ENCODE results near the gene LZIC.
"Not testable (repeated sequence)": the region's sequence is repeated elsewhere in the genome, so short reads cannot be mapped to it uniquely, and the experiment has no call there.

LZIC gene

GRCh38 chr1:9942939-9943788, at the start of gene LZIC, which contains the start of gene NMNAT1:
LZIC (minus strand) TSS chr1:9943391; CDS start chr1:9936619, 6,772 bp downstream.
NMNAT1 (plus strand) TSS chr1:9943475; CDS start chr1:9972074, 28,599 bp downstream.
- DNase-seq: peak; percentile 78 to 81 (median 78)

DNA sequence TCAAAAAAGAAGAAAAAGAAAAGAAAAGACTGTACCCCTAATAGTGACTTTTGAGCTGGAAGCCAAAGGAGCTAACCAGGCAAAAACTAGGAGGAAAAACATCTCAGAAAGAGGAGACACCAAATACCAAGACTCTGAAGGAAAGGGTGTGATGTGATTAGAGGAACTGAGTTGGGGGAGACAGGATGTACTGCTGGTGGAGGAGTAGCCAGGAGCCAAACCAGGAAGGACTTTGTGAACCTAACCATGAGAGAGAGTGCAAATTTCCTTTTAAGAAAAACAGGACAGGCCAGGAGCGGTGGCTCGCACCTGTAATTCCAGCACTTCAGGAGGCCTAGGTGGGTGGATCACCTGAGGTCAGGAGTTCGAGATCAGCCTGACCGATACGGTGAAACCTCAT, 49.7 kb upstream of the LZIC start:
- no peak for DNase-seq

- DNase-seq: no peak
Observed at GRCh38 chr1:9990944-9991343, 47.8 kb upstream of the LZIC start.

- DNase-seq: no peak
Observed at GRCh38 chr1:9989773-9990172, 46.6 kb upstream of the LZIC start.

DNA sequence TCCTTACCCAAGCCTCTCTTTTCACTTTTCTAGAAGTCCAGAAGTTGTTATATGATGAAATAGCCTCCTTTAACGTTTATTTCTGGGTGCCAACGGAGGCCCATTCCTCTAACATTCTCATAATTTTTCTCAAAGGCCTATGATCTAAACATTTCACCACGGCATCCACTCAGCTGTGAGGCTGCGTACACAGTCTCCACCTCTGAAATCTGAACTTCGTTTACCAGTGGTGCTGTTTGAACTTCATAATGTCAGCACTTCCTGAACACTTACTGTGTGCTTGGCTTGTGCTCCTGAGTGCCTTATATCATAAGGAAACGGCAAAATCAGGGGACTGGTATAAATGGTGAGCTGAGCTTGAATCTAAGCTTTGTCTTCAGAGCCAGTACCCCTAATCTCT, 41.8 kb upstream of the LZIC start:
- no peak for DNase-seq

- no peak for DNase-seq
Observed at GRCh38 chr1:9984253-9984652, 41.1 kb upstream of the LZIC start.

DNA sequence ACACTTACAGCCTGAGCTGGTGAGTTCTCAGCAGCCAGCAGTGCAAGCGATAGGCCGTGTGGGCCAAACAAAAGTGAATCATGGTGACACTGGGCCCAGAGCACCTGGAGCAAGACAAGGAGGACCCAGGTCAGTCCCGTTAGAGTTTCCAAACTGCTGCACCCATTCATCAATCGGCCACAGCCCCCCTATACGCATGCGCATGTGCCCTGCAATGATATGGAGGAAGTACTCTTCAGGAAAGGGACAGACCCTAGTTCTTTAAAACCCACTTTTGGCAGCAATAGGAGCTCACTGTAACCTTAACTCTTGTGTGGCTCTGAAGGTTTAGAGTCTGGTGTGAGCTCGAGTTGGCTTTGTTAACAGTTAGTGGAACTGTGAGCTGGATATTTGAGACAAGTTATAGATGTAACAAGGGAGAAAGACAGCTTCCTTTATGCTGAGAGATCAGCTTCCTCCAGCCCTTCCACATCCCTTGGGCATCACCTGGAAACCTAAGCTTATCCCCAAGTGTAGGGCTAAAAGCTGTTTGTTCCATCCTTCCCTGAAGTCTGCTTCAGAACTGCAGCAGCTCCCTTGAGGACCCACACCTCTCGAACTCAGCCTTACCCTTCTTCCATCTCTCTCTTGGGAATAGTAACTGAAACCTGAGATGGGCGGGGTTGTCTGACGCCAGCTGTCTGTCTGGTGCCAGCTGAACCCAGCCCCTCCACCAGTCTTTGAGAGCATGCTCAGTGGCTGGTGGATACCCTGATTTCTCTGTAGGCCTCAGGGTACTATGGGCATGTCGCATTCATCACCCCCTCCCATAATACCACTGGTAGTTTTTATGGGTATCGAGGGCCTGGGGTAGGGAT, 17.7 kb upstream of the LZIC start:
- no peak for DNase-seq

- no peak for DNase-seq
Observed at GRCh38 chr1:9960011-9960410, 16.8 kb upstream of the LZIC start.

DNA sequence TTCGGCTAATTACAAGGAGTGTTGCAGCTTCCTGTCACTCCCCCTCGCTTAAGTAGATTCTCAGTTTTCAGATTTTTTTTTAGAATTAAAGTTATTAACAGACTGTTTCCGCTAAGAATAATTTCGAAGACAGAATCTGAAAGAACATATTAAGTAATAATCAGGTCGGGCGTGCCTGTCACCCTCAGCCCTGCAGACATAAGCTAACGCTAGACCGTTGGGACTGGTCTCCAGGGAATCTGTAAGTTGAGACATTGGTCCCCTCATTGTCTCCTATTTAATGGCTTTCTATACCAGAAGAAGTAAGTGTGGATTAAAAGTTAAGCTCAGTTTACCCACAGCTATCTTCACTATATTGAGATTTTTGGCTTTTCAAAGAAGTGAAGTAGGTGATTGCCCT, 14.5 kb upstream of the LZIC start:
- no peak for DNase-seq

- no peak for DNase-seq
Observed at GRCh38 chr1:9946315-9946714, 3.1 kb upstream of the LZIC start.

GRCh38 chr1:9942399-9942938, 722 bp downstream of the LZIC start:
- DNase-seq: no peak

DNA sequence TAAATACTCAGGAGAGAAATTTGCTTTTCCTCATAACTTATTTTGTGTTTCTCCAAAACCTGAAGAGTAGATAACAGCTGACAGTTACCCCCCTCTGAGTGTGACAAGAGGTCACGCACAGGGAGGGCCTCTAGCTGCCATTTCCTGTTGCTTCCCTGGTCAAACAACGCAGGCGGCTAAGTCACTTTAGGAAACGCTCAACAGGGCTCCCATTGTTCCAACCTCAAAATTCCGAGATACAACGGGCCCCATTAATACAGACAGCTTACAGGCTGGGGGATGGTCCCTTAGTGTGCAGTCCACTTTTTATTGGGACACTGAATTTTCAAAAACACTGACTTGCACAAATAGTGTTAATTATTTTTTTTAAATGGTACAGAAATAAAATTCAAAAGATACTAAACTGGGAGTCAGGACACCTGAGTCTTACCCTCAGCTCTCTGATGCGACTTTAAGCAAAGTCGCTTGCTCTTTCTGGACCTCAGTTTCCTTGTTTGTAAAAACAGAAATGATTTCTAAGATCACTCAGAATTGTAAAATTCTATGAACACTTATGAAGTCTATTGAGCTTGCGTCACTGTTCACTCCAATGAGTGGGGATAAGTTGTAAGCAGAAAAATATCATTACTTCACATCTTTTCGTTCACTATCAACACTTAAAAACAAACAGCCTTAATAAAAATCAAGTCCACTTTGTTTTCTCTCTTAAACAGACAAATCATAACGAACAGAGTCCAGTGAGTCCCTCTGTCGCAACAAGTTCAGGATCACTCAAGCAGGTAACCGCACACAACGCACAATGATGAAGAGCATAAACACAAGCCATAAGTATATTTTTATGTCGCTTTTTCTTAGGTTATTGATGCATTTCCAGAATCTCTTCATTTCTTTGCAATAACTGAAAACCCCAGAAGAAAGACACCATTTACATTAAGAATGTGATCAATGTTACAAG, 13.5 kb downstream of the LZIC start:
- no peak for DNase-seq

DNA sequence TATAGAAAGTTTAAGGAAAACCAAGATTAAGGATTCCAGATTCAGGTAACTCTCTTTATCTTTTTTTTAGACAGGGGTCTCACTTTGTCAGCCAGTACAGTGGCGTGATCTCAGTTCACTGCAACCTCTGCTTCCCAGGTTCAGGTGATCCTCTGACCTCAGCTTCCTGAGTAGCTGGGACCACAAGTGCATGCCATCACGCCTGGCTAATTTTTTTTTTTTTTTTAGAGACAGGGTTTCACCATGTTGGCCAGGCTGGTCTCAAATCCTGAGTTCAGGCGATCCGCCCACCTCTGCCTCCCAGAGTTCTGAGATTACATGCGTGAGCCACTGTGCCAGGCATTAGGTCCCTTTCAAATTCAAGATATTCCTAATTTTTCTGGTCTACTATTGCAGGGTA, 15.9 kb downstream of the LZIC start:
- DNase-seq: no peak

DNA sequence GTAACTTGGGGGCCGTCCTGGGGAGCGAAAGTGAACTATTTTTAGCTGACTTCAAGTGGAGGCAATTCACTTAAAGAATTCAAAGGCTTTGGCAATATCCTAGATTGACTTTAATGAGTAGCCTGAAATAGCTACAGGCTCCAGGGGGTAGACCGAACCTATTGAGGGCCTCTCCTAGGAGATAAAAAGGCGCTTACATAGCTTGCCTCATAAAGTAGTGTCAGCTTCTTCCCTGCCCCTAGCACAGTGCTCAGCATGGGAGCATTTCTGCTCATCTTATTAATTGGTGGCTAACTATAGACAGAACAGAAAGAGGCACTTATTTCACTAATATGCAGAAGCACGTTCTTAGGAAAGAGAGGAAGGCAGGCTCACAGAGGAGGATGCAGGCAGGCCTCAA, 20.8 kb downstream of the LZIC start:
- DNase-seq: no peak

DNA sequence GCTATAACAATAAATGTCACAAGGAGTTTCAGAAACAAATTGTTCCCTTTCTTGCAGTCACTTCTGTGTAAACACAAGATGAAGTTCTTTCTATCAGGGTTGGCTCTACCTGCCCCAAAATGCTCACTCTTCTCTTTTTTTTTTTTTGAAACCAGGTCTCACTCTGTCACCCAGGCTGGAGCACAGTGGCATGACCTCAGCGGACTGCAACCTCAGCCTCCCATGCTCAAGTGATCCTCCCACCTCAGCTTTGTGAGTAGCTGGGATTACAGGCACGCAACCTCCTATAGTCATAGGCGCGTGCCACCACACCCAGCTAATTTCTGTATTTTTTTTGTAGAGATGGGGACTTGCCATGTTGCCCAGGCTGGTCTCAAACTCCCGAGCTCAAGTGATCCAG, 22.6 kb downstream of the LZIC start:
- DNase-seq: no peak

DNA sequence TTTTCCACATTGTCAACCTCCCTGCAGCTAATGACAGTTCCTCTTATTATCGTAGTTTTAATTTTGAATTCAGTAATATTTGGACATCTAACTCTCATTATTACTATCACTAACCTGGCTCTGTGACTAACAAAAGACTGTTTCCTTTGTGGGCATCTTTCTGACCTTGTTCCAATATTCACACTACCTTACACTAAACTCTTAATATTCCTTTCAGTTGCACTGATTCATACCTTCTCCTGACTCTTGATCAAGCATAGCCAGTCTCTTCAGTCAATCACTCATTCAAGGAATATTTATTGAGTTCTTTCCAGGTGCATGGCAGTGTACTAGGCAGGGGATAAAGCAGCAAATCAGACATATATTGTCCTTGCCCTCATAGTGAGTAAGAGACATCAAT, 25.3 kb downstream of the LZIC start:
- DNase-seq: no peak

GRCh38 chr1:9917495-9917894, 25.7 kb downstream of the LZIC start:
- not testable (repeated sequence) for DNase-seq

DNA sequence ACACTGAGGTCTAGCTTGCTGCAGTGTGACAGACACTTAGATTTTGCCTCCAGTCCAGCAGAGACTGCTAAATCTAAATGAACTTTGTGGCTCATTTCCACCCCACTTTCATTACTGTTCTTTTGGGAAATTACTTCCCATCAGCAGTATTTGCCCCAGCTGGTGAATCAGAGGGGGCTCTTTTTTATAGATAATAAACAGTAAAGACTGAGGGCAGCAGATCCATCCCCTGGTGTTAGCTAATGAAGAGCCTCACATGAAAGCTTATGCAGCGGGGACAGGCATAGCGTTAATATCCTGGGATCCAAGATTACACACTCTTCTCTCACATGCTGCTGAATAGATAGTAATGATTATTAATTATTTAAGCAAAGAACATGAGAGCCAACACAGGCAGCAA, 26.7 kb downstream of the LZIC start:
- no peak for DNase-seq

- no peak for DNase-seq
Observed at GRCh38 chr1:9914610-9914937, 28.6 kb downstream of the LZIC start.

DNA sequence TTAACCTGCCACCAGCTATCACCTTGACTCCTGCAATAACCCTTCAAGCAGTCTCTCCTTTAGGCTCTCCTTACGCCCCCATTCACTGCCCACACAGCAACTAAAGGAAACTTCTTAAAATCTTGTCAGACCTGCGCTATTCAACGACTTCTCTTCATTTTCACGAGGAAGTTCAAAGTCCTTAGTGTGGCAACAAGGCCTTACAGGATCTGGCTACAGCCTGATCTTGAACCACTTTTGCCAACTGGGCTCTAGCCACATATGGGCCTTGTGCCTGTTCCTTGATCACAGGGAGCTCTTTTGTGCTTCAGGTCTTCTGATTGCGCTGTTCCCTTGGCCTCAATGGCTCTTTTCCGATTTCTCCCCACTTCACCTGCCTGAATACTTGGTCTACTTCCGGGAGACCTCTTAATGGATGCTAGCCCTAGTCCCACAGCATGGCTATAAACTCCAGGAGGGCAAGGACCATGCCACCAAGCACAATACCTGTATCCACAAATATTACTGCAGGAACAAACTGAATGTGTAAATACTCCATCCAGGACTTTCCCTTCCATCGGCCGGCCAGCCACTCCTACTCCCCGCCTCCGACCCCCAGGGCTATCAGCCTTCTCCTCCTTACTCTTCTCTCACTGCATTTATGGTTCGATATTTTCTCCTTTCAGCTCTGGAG, 30.8 kb downstream of the LZIC start:
- no peak for DNase-seq

DNA sequence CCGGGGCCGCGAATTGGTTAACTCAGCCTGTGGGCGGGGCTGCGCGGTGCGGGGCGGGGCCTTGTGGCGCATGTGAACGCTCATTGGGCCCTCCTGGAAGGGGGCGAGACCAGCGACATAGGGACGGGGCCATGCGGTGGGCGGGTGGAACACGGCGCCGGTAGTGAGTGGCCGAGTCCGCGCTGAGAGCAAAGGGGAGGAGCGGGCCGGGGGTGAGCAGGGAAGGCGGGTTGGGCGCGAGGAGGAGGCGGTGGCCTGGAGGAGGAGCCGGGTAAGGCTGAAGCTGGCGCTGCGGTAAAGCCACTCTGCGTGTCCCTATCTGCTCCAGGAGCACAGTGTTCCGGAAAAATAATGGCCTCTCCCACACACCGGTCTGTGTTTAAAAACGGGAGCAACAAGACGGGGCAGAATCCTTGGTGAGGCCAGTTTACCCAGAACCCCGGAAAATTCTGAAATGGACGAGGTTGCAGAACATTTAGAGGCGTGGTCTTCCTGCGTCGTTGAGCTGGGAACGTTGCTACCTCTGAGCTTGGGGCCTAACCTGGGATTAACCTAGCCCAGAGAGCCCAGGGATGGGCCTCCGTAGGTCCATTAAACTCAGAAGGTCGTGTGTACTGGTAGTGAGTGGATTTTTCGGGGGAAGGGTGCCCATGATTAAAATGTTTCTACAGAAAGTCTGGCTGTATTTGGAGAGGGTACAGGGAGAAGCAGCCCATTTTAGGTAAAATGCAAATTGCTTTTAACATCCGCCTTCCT, 32.6 kb downstream of the LZIC start:
- peak; percentile 100 for DNase-seq

Measured in activated CD4-positive, CD25-positive, alpha-beta regulatory T cell (primary cell).